ENCODE results near the gene PUDP.

DNA sequence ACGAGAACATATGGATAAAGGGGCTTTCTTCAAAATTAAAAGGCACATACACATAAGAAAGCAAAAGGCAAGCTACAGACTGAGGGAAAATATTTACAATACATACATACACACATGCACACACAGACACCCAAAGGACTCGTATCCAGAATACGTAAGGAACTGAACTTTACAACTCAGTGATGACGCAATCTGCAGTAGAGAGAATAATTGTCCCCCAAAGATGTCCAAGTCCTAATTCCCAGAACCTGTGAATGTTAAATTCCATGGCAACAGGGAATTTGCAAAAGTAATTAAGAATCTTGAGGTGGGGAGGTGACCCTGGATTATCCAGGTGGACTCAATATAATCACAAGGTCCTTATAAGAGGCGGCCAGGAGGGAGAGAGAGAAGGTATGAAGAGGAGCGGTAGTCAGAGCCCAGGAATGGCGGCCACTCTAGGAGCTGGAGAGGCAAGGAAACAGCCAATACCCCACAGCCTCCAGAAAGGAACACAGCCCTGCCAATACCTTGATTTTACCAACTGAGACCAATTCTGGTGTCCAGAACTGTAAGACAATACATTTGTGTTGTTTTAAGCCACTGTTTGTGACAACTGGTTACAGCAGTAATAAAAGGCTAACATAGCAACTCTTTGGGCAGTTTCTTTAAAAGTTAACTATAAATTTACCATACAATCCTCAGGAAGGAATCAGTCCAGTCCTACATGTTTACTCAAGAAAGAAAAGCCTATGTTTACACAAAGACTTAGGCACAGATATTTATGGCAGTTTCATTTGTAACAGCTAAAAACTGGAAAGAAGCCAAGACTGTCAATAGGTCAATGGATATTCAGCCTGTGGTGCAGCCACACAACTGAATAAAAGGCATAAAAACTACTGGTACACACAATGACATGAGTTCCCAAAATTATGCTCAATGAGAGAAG, 27.7 kb downstream of the PUDP start:
- TF ChIP-seq POLR2AphosphoS5 (IDR thresholded peaks at IDR 0.05), result no peak
- TF ChIP-seq CTCF (IDR thresholded peaks at IDR 0.05 in 8 of 11, conservative IDR thresholded peaks at IDR 0.05 in 3 of 11), result no peak
- no peak for TF ChIP-seq POLR2A (IDR thresholded peaks at IDR 0.05)

All from spleen (tissue), 7 donors.